ENCODE data around the gene BDKRB1.

The BDKRB1 gene

GRCh38 chr14:96256407-96256806, 397 bp downstream of the BDKRB1 start:
- H3K9me3 ChIP-seq (ENCODE audit: severe bottlenecking): no peaks in the 10 kb centered on the region
- H3K4me3 ChIP-seq (ENCODE audit: low read depth, low read length): no peak overlapping the region
- no peak for DNase-seq
- no peaks in the 10 kb centered on the region for H3K36me3 ChIP-seq
- no peak overlapping the region for H3K27ac ChIP-seq
- H3K27me3 ChIP-seq (ENCODE audit: insufficient read depth, low read depth, severe bottlenecking): no peaks in the 10 kb centered on the region
- TF ChIP-seq CTCF (IDR thresholded peaks at IDR 0.05; ENCODE audit: low read depth, low read length): no peak

GRCh38 chr14:96257056-96257455, 1.0 kb downstream of the BDKRB1 start:
- no peak for DNase-seq
- no peaks in the 10 kb centered on the region for H3K9me3 ChIP-seq (ENCODE audit: severe bottlenecking)
- no peaks in the 10 kb centered on the region for H3K27me3 ChIP-seq (ENCODE audit: insufficient read depth, low read depth, severe bottlenecking)
- no peak for TF ChIP-seq CTCF (IDR thresholded peaks at IDR 0.05; ENCODE audit: low read depth, low read length)
- no peak overlapping the region for H3K4me3 ChIP-seq (ENCODE audit: low read depth, low read length)
- H3K36me3 ChIP-seq: no peaks in the 10 kb centered on the region
- H3K27ac ChIP-seq: no peak overlapping the region

- no peaks in the 10 kb centered on the region for H3K27me3 ChIP-seq (ENCODE audit: insufficient read depth, low read depth, severe bottlenecking)
- no peaks in the 10 kb centered on the region for H3K36me3 ChIP-seq
- H3K27ac ChIP-seq: no peak overlapping the region
- DNase-seq: no peak
- H3K9me3 ChIP-seq (ENCODE audit: severe bottlenecking): no peaks in the 10 kb centered on the region
- TF ChIP-seq CTCF (IDR thresholded peaks at IDR 0.05; ENCODE audit: low read depth, low read length): no peak
- no peak overlapping the region for H3K4me3 ChIP-seq (ENCODE audit: low read depth, low read length)
Observed at GRCh38 chr14:96257900-96258299, 1.9 kb downstream of the BDKRB1 start.

- TF ChIP-seq CTCF (IDR thresholded peaks at IDR 0.05; ENCODE audit: low read depth, low read length): no peak
- Histone ChIP-seq H3K27ac (no peak overlapping the region), H3K27me3 (ENCODE audit: insufficient read depth, low read depth, severe bottlenecking) (no peaks in the 10 kb centered on the region), H3K36me3 (no peaks in the 10 kb centered on the region), H3K9me3 (ENCODE audit: severe bottlenecking) (no peaks in the 10 kb centered on the region), H3K4me3 (ENCODE audit: low read depth, low read length) (no peak overlapping the region)
- no peak for DNase-seq
Observed at GRCh38 chr14:96260341-96260821, 4.4 kb downstream of the BDKRB1 start.

- DNase-seq: no peak
Observed at GRCh38 chr14:96261053-96261452, 5.0 kb downstream of the BDKRB1 start.

More at GRCh38 chr14:96261053-96261452, 5.0 kb downstream of the BDKRB1 start:
- Histone ChIP-seq H3K4me3 (ENCODE audit: low read depth, low read length) (no peak overlapping the region), H3K27me3 (ENCODE audit: insufficient read depth, low read depth, severe bottlenecking) (no peaks in the 10 kb centered on the region), H3K9me3 (ENCODE audit: severe bottlenecking) (no peaks in the 10 kb centered on the region), H3K27ac (no peak overlapping the region), H3K36me3 (no peaks in the 10 kb centered on the region)
- no peak for TF ChIP-seq CTCF (IDR thresholded peaks at IDR 0.05; ENCODE audit: low read depth, low read length)
